Mesodermal cell (in vitro differentiated cells): ENCODE results near the gene FKBP2.
A peak's percentile ranks its signal among the peaks of the same experiment; 100 is the strongest.

Experiments
- H3K27ac ChIP-seq: 2 replicates; pipeline ENCODE4 v1.7.0; 2013; ENCODE audit warnings: mild to moderate bottlenecking, low read depth, low read length, moderate library complexity; ENCODE audit not compliant: severe bottlenecking
- H3K36me3 ChIP-seq: 2 replicates; pipeline ENCODE4 v1.7.1; 2013; ENCODE audit warnings: mild to moderate bottlenecking, low read length, moderate library complexity; ENCODE audit not compliant: control insufficient read depth, insufficient read depth
- H3K4me1 ChIP-seq: one replicate; pipeline ENCODE4 v1.7.1; 2013; ENCODE audit warnings: mild to moderate bottlenecking, low read length; ENCODE audit not compliant: insufficient read depth, control insufficient read depth, poor library complexity, severe bottlenecking
- H3K4me3 ChIP-seq: 2 replicates; pipeline ENCODE4 v1.7.0; 2013; ENCODE audit warnings: low read length, control low read depth, mild to moderate bottlenecking; ENCODE audit not compliant: insufficient read depth, poor library complexity, severe bottlenecking; ENCODE audit errors: extremely low read depth
- H3K9me3 ChIP-seq: 2 replicates; pipeline ENCODE4 v1.7.1; 2013; ENCODE audit warnings: mild to moderate bottlenecking, low read length, moderate library complexity; ENCODE audit not compliant: control insufficient read depth
- WGBS, 2 experiments: methylation state at CpG; one replicate each; pipeline ENCODE4 v1.1.5; 2013; ENCODE audit warnings: missing lambda C conversion rate in 2 of 2; ENCODE audit not compliant: insufficient coverage in 2 of 2; 5-methylcytosine and 5-hydroxymethylcytosine counted together

The FKBP2 gene

DNA sequence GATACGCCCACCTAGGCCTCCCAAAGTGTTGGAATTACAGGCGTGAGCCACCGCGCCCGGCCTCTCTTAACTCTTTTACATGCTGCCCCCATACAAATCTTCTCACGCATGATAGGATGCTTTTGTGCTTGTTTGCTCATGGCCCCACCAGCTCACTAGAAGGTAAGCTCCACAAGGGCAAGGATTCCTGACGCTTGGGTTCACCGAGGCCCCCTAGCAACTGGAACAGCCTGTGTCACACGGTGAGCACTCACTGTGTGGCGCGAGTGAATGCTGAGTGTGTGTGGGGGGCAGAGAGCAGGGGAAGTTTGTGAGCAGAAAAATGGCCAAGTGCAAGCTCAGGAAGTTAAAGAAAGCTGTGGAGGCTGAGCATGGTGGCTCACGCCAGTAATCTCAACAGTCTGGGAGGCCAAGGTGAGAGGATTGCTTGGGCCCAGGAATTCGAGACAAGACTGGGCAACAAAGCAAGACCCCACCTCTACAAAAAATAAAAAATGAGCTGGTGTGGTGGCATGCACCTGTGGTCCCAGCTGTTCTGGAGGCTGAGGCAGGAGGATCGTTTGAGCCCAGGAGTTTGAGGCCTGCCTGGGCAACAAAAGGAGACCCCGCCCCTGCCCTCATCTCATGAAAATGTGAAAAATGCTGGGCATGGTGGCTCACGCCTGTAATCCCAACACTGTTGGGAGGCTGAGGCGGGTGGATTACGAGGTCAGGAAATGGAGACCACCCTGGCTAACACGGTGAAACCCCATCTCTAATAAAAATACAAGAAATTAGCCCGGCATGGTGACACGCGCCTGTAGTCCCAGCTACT is 41.3 kb downstream of the FKBP2 start:
- H3K36me3 ChIP-seq, result peaks cover 25% of the 10 kb centered on the region
- peaks cover 8% of the 10 kb centered on the region for H3K4me1 ChIP-seq
- WGBS, 2 experiments, result 89 to 94% methylated on average over 18 of the region's 22 CpGs
- no peak overlapping the region for H3K4me3 ChIP-seq
- no peaks in the 10 kb centered on the region for H3K9me3 ChIP-seq
- H3K27ac ChIP-seq, result no peak overlapping the region

DNA sequence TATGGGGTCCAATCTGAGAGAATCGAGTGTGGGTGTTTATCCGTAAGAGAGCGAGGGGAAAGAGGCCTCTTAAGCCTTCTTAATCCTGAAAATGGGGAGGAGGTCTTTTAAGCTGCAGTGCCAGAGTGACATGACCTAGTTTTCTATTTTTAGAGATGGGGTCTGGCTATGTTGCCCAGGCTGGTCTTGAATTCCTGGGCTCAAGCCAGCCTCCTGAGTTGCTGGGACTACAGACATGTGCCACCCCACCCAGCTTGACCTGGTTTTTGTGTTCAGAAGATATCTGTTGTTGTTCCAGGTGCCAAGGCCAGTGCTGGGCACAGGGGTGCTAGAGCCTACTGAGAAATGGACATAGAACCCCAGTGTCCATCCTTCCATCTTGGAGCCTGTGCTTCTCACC is 42.2 kb downstream of the FKBP2 start:
- H3K27ac ChIP-seq, result no peak overlapping the region
- H3K4me1 ChIP-seq, result peaks cover 8% of the 10 kb centered on the region
- WGBS, 2 experiments, result 96 to 100% methylated on average over 3 of the region's 3 CpGs
- H3K36me3 ChIP-seq, result peaks cover 20% of the 10 kb centered on the region
- no peaks in the 10 kb centered on the region for H3K9me3 ChIP-seq
- no peak overlapping the region for H3K4me3 ChIP-seq

DNA sequence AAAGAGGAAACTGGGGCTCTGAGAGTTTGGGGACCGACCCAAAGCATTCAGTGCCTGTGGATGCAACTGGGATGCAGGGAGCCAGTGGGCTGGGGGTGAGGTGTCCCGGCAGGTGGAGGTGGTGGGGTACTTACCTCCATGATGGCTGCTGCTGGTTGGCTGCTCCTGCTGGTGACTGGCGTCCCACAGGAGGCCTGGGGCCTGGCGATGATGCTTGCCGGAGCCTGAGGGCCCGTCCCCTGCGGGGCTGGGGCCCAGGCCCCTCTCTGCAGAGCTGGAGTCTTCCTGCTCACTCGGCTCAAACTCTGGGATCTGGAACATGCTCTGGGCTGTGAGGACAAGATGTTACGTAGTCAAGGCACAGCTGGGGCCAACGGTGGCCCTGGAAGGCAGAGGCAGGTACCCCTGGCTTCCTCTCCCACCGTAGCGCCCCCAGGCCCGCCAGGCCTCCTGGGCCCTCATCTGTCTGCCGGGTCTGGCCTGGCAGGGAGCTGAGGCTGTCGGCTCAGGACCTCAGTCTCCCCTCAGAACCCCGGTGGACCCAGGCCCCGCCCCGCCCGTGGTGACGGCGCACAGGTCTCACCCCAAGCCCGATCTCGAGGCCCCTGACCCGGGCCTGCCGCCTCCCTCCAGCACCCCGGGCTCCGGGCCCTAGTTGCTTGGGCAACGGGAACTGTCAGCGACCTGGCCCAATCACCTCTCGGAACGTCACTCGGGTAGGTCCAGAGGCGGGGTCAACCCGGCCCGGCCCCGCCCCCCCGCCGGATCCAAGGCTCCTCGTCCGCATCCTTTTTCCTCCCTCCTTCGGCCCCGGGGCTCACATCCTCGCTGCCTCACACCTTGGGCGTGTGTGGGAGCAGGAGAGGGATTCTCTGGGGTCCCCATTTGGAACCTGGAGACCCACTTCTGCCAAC is 43.4 kb downstream of the FKBP2 start, which contains the start of gene BAD:
BAD (minus strand) TSS at position 618 of the 914 bp plus-strand sequence; CDS start at position 321, 297 bp downstream.
- H3K9me3 ChIP-seq, result no peaks in the 10 kb centered on the region
- WGBS, 2 experiments, result 12 to 13% methylated on average over 32 to 39 of the region's 44 CpGs

DNA sequence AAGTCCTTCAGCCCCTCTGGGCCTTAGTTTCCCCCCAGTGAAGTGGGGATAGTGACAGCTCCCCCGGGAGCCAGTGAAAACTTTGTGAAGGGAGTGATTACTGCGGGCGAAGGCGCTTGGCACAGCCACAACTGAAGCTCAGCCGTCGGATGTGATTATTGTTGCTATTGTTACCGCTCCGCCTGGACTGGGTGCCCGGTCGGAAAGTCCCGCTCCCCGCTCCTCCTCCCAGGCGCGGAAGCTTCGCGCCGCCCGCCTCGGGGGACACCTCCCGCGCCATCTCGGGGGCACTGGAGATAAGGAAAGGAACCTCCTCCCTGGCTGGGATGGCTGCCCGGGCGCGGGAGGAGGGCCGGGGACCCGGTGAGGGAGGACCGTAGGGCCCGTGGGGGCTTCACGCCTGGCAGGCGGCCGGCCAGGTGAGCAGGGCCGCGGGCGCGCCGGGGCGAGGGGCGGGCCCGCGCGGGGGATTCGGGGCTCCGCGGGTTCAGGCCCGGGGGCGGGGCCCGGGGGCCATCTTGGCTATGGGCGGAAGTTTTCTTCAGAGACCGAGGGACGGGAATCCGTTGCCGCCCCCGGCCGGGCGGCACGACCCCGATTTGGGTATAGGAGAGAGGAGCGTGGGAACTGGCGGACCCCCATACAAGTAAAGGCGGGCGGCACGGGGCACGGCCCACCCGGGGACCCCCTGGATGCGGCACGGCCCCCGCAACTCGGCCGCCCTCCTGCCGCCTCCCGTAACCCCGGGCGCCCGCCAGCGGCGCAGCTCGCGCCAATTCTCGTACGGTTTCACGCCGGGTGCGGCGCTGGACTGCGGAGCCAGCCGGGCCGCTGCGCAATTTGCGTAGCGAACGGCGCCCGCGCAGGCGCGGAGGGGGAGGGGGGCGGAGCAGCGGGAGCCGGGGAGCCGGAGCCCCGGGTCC is 44.3 kb downstream of the FKBP2 start, which contains the start of gene GPR137:
GPR137 (plus strand) TSS at position 887 of the 923 bp plus-strand sequence. CDS start 677 bp downstream, outside the sequence.
- Histone ChIP-seq H3K36me3 (peaks cover 11% of the 10 kb centered on the region), H3K9me3 (no peaks in the 10 kb centered on the region), H3K27ac (peak within 1 kb of the TSS; percentile 88), H3K4me1 (peaks cover 8% of the 10 kb centered on the region), H3K4me3 (peak within 1 kb of the TSS; percentile 66)
- WGBS, 2 experiments, result 1 to 2% methylated on average over 48 to 64 of the region's 102 CpGs

More for the DNA sequence above, 43.4 kb downstream of the FKBP2 start, which contains the start of gene BAD:
- peak within 1 kb of the TSS; percentile 88 for H3K27ac ChIP-seq
- peaks cover 8% of the 10 kb centered on the region for H3K4me1 ChIP-seq
- peak within 1 kb of the TSS; percentile 66 for H3K4me3 ChIP-seq
- H3K36me3 ChIP-seq, result peaks cover 11% of the 10 kb centered on the region

DNA sequence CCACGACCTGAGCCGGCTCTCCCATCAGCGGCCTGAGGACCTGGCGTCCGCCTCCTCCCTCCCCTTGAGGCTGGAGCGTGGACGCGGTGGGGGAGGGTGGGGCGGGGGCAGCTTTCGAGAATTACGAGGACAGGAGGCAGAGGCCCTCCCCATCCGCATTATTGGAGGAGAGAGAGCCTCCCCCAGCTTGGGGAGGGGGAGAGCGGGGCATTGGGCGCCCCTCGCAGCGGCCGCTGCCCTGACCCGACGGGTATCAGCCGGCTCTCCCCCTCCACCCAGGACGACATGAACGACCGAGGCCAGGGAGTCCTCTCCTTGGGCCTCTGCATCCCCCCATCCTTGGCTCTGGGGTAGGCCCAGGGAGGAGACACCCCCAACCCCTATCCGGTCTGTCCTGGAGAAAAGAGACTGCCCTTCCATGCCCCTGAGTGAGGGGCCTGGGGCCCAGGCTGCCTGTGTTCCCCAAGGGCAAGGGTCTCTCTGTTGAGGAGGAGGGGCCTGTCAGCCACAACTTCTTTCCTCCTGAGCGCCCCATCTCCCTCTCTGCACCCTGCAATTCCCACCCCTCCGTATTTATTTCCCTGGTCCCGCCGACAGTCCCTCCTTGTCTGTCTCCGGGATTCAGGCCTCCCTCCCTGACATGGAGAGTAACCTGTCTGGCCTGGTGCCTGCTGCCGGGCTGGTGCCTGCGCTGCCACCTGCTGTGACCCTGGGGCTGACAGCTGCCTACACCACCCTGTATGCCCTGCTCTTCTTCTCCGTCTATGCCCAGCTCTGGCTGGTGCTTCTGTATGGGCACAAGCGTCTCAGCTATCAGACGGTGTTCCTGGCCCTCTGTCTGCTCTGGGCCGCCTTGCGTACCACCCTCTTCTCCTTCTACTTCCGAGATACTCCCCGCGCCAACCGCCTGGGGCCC is 45.2 kb downstream of the FKBP2 start:
- Histone ChIP-seq H3K4me3 (peak overlapping the region; percentile 66), H3K9me3 (no peaks in the 10 kb centered on the region), H3K4me1 (peaks cover 8% of the 10 kb centered on the region), H3K36me3 (peaks cover 11% of the 10 kb centered on the region), H3K27ac (no peak overlapping the region)
- WGBS, 2 experiments, result 55 to 81% methylated on average over 16 of the region's 40 CpGs

DNA sequence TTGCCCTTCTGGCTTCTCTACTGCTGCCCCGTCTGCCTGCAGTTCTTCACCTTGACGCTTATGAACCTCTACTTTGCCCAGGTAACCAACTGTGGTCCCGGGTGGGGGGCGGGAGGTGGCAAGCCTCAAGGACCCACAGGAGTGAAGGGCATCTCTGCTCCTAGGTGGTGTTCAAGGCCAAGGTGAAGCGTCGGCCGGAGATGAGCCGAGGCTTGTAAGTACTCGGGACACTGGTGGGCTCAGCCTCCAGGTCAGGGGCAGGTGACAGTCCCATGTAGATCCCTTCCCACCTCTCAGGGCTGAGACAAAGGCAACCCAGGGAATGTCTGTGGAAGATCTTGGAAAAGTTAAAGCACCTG is 45.9 kb downstream of the FKBP2 start:
- Histone ChIP-seq H3K9me3 (no peaks in the 10 kb centered on the region), H3K4me3 (no peak overlapping the region), H3K36me3 (peaks cover 11% of the 10 kb centered on the region), H3K4me1 (peaks cover 8% of the 10 kb centered on the region), H3K27ac (no peak overlapping the region)
- 88 to 93% methylated on average over 8 to 9 of the region's 9 CpGs for WGBS, 2 experiments

DNA sequence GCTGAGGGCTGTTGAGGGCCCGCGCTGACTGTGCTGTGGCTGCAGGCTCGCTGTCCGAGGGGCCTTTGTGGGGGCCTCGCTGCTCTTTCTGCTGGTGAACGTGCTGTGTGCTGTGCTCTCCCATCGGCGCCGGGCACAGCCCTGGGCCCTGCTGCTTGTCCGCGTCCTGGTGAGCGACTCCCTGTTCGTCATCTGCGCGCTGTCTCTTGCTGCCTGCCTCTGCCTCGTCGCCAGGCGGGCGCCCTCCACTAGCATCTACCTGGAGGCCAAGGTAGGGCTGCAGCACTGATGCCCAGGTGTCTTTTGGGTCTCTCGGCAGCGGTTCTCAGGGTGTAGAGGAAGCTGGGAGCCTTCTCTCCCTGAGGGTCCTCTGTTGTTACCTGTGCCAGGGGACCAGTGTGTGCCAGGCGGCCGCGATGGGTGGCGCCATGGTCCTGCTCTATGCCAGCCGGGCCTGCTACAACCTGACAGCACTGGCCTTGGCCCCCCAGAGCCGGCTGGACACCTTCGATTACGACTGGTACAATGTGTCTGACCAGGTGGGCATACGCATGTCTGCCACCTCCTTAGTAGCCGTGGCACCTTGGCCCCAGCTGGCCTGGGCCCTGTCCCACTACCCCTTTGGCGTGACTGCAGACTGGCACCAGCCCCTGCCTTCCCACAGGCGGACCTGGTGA is 46.9 kb downstream of the FKBP2 start:
- no peak overlapping the region for H3K4me3 ChIP-seq
- 94 to 95% methylated on average over 30 to 33 of the region's 33 CpGs for WGBS, 2 experiments
- no peak overlapping the region for H3K27ac ChIP-seq
- no peaks in the 10 kb centered on the region for H3K9me3 ChIP-seq
- H3K36me3 ChIP-seq, result peaks cover 4% of the 10 kb centered on the region
- peaks cover 8% of the 10 kb centered on the region for H3K4me1 ChIP-seq

DNA sequence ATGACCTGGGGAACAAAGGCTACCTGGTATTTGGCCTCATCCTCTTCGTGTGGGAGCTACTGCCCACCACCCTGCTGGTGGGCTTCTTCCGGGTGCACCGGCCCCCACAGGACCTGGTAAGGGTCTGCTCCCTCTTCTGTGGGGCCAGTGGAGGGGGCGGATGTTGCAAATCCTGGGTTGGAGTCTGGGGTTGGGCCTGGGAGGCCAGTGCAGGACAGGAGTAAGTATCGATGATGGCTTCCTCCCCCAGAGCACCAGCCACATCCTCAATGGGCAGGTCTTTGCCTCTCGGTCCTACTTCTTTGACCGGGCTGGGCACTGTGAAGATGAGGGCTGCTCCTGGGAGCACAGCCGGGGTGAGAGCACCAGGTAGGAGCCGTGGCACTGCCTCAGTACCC is 47.5 kb downstream of the FKBP2 start:
- Histone ChIP-seq H3K4me1 (peaks cover 8% of the 10 kb centered on the region), H3K4me3 (no peak overlapping the region), H3K27ac (no peak overlapping the region), H3K9me3 (no peaks in the 10 kb centered on the region), H3K36me3 (no peaks in the 10 kb centered on the region)
- 93 to 94% methylated on average over 7 to 8 of the region's 9 CpGs for WGBS, 2 experiments

DNA sequence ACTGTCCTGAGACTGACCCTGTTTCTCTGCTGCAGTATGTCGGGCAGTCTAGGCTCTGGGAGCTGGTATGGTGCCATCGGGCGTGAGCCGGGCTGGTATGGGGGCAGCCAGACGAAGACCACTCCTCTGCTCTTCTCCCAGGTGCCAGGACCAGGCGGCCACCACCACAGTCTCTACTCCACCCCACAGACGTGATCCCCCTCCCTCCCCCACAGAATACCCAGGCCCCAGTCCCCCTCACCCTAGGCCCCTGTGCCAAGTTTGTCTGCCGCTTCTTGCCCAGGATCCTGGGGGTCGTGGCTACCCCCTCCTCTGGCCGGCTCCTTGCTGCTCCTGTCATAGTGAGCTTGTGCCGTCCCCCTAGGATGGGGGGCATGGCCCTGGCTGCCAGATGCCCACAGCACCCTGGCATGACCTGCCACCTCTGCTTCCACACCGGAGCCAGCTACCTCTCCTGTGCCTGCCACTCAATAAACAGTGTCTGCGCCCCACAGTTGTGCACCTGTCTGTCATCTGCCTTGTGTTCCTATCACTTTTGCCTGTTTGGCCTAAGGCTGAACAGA is 48.2 kb downstream of the FKBP2 start:
- 91 to 95% methylated on average over 7 to 11 of the region's 13 CpGs for WGBS, 2 experiments

More for the DNA sequence above, 48.2 kb downstream of the FKBP2 start:
- Histone ChIP-seq H3K27ac (no peak overlapping the region), H3K36me3 (no peaks in the 10 kb centered on the region), H3K9me3 (no peaks in the 10 kb centered on the region), H3K4me3 (no peak overlapping the region), H3K4me1 (peaks cover under 1% of the 10 kb centered on the region)
